ENCODE measurements around the gene EEF1B2.

DNA sequence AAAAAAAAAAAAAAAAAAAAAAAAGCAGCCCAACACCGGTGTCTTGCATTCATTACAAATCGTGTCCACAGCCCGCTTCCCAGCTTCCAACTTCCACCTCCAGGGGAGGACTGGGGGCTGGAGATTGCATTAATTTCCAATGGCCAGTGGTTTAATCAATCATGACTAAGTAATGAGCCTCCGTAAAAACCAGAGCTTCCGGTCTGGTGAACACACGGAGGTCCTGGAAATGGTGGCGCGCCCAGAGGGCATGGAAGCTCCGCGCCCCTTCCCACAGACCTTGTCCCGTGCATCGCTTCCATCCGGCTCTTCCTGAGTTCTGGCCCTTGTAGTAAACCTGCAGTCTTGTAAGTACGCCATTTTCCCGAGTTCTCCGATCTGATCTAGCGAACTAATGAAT, 43.6 kb downstream of the EEF1B2 start:
- TF ChIP-seq SCMH1 (CRISPR knock-in tag; IDR thresholded peaks at IDR 0.05; ENCODE audit: borderline replicate concordance) (no peak), HMGXB3 (CRISPR knock-in tag; IDR thresholded peaks at IDR 0.05; ENCODE audit: borderline replicate concordance) (no peak), CTCF (CRISPR knock-in tag; IDR thresholded peaks at IDR 0.05) (no peak), RFXAP (CRISPR knock-in tag; IDR thresholded peaks at IDR 0.05; ENCODE audit: borderline replicate concordance) (no peak), ADNP (CRISPR knock-in tag; IDR thresholded peaks at IDR 0.05) (no peak)
